ENCODE data around the gene FGD6. TPM values are rescaled to one million over a fixed set of nuclear protein-coding genes. Genes with fewer than 3 reads are reported as not detected.

Gene FGD6
- total RNA-seq, 1 experiment from 2014 or later = 18.2 TPM

DNA sequence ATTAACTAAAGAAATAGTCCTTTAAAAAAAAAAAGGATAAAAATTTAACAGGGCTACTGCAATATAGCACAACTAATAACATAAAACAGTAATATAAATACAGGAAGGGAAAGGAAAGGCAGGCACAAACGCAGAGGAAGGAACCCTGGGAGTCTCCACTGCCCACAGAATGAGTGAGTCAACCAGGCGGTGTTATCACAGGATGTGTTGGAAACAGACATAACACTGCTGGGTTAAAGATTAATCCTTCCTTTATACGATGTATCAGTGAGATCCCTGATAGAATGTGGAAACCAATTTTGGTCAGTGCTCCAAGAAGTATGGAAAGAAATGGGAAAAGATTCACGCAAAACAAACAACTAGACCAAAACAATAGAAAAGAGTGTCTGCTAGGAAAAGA, 47.9 kb downstream of the FGD6 start (continued):
- TF ChIP-seq FOSL1 (IDR thresholded peaks at IDR 0.05; ENCODE audit: low read depth) = peak; percentile 61

DNA sequence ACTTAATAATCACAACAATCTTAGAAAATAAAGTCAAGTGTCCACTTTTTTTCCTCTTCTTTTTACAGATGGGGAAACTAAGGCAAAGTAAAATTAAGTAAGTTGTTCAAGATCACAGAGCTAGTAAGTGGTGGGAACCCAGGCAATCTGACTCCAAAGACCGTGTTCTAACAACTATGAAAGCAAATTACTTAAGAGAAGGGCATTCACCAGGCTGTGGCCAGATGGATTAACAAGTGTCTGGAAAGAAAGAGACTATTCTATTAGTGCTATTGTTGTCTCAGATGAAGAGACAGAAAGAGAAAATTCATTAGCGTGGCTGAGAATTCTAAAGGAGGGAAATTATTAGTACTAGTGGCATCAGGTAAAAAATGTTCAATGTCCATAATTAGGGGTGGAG, 48.5 kb downstream of the FGD6 start:
- ChIA-PET POLR2A (no interaction called here), CTCF (no interaction called here), RAD21 (ENCODE audit: low non-redundant PET in 1 of 2, low total read pairs in 2 of 2, uncharacterized antibody in 2 of 2, unreplicated experiment in 2 of 2) (no interaction called here)
- no peaks in the 10 kb centered on the region for H3K79me2 ChIP-seq (ENCODE audit: insufficient read depth, low read length)
- H4K20me1 ChIP-seq (ENCODE audit: insufficient read depth) = no peaks in the 10 kb centered on the region
- no peaks in the 10 kb centered on the region for H3K9me2 ChIP-seq (ENCODE audit: insufficient read depth)
- H3K9ac ChIP-seq (ENCODE audit: low read length) = no peak overlapping the region
- H3K9me3 ChIP-seq (ENCODE audit: control insufficient read depth in 1 of 2, insufficient read depth in 1 of 2, low read depth in 1 of 2, low read length in 2 of 2) = no peaks in the 10 kb centered on the region
- H3K4me2 ChIP-seq (ENCODE audit: low read length) = peak overlapping the region; percentile 55
- H3K4me3 ChIP-seq (replicated peaks in 1 of 2; ENCODE audit: low read depth in 1 of 2, low read length in 2 of 2) = no peak overlapping the region
- TF ChIP-seq JUND (IDR thresholded peaks at IDR 0.05) = no peak
- no peak for TF ChIP-seq ZFX (IDR thresholded peaks at IDR 0.05)
- TF ChIP-seq, protein P1, sequence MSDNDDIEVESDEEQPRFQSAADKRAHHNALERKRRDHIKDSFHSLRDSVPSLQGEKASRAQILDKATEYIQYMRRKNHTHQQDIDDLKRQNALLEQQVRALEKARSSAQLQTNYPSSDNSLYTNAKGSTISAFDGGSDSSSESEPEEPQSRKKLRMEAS (IDR thresholded peaks at IDR 0.05) = no peak
- H3K27me3 ChIP-seq (ENCODE audit: insufficient read depth, low read length) = no peaks in the 10 kb centered on the region
- ATAC-seq (no peak), DNase-seq (ENCODE audit: low read depth, low spot score) (no peak)
- H3K27ac ChIP-seq (ENCODE audit: low read depth, low read length) = peak overlapping the region; percentile 41; the same call in 1 of the 2 replicates
- no peaks in the 10 kb centered on the region for H3K36me3 ChIP-seq (ENCODE audit: control insufficient read depth in 1 of 2, insufficient read depth in 2 of 2, low read length in 2 of 2)
- peaks cover 22 to 48% of the 10 kb centered on the region in 2 experiments for H3K4me1 ChIP-seq (ENCODE audit: control insufficient read depth in 1 of 2, insufficient read depth in 2 of 2, low read length in 2 of 2)
- no TSS peak for BruUV-seq (replicated peaks)
- H2AFZ ChIP-seq (ENCODE audit: low read depth, low read length, poor library complexity, severe bottlenecking) = no peak overlapping the region
- intact Hi-C loops (cut with micrococcal nuclease) = no loop called here

DNA sequence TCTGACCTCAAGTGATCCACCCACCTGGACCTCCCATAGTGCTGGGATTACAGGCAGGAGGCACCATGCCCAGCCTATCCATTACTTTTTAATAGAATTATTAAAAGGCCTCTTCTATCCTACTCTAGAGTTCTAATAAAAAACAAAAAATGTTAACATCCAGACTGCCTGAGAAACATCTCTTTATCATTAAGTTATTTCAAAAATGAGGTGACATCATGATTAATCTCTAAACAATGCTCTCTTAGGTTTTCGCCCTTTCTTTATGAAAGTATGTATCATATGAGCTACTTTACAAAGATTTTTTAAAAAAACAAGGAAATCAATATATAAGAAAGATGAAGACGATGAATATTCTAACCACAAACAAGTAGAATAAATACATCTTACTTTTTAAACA, 52.6 kb downstream of the FGD6 start:
- Histone ChIP-seq H3K79me2 (ENCODE audit: insufficient read depth, low read length) (no peaks in the 10 kb centered on the region), H3K9me3 (ENCODE audit: control insufficient read depth in 1 of 2, insufficient read depth in 1 of 2, low read depth in 1 of 2, low read length in 2 of 2) (no peaks in the 10 kb centered on the region), H3K9ac (ENCODE audit: low read length) (no peak overlapping the region), H3K27ac (ENCODE audit: low read depth, low read length) (no peak overlapping the region), H4K20me1 (ENCODE audit: insufficient read depth) (no peaks in the 10 kb centered on the region), H3K4me2 (ENCODE audit: low read length) (peak overlapping the region; percentile 1; the same call in 1 of the 2 replicates), H3K27me3 (ENCODE audit: insufficient read depth, low read length) (no peaks in the 10 kb centered on the region), H3K36me3 (ENCODE audit: control insufficient read depth in 1 of 2, insufficient read depth in 2 of 2, low read length in 2 of 2) (no peaks in the 10 kb centered on the region), H3K4me3 (replicated peaks in 1 of 2; ENCODE audit: low read depth in 1 of 2, low read length in 2 of 2) (no peak overlapping the region), H3K9me2 (ENCODE audit: insufficient read depth) (no peaks in the 10 kb centered on the region), H3K4me1 (ENCODE audit: control insufficient read depth in 1 of 2, insufficient read depth in 2 of 2, low read length in 2 of 2) (peaks cover 25 to 33% of the 10 kb centered on the region in 2 experiments), H2AFZ (ENCODE audit: low read depth, low read length, poor library complexity, severe bottlenecking) (no peak overlapping the region)
- ATAC-seq (no peak), DNase-seq (ENCODE audit: low read depth, low spot score) (no peak)
- ChIA-PET RAD21 (ENCODE audit: low non-redundant PET in 1 of 2, low total read pairs in 2 of 2, uncharacterized antibody in 2 of 2, unreplicated experiment in 2 of 2) (no interaction called here), POLR2A (no interaction called here), CTCF (no interaction called here)
- intact Hi-C loops (cut with micrococcal nuclease) = no loop called here
- BruUV-seq (replicated peaks) = no TSS peak
- TF ChIP-seq ATF3 (IDR thresholded peaks at IDR 0.05) (no peak), YY1 (IDR thresholded peaks at IDR 0.05; ENCODE audit: extremely low read depth, insufficient replicate concordance, low read depth, low read length) (no peak), RAD21 (IDR thresholded peaks at IDR 0.05; ENCODE audit: low read depth) (no peak), EZH2phosphoT487 (IDR thresholded peaks at IDR 0.05; ENCODE audit: borderline replicate concordance) (no peak), ELF1 (IDR thresholded peaks at IDR 0.05; ENCODE audit: borderline replicate concordance, low read depth) (no peak), TCF7L2 (IDR thresholded peaks at IDR 0.05; ENCODE audit: borderline replicate concordance, extremely low read depth, insufficient read depth, insufficient read length) (no peak), SIN3A (IDR thresholded peaks at IDR 0.05; ENCODE audit: low read depth) (no peak), SP1 (IDR thresholded peaks at IDR 0.05; ENCODE audit: low read depth) (no peak), FOSL1 (IDR thresholded peaks at IDR 0.05; ENCODE audit: low read depth) (no peak), POLR2AphosphoS5 (IDR thresholded peaks at IDR 0.05; ENCODE audit: low read depth, low read length) (no peak), CEBPB (IDR thresholded peaks at IDR 0.05; ENCODE audit: low read depth) (no peak), EGR1 (IDR thresholded peaks at IDR 0.05; ENCODE audit: low read depth) (no peak)
- TF ChIP-seq, protein P1 (IDR thresholded peaks at IDR 0.05) = no peak
